Activated naive CD4-positive, alpha-beta T cell treated with anti-CD3 and anti-CD28 coated beads, Interleukin-2, amount 50 U/mL, for 24 hours (primary cell): ENCODE measurements around the gene MYH10.

Experiments
- H3K27ac Mint-ChIP-seq: one replicate; pipeline ENCODE4 v1.8.0; 2021; ENCODE audit warnings: mild to moderate bottlenecking, mixed read lengths
- H3K27me3 Mint-ChIP-seq: one replicate; pipeline ENCODE4 v1.8.0; 2021; ENCODE audit warnings: mixed read lengths
- H3K36me3 Mint-ChIP-seq: one replicate; pipeline ENCODE4 v1.8.0; 2021; ENCODE audit warnings: mixed read lengths
- H3K4me1 Mint-ChIP-seq: one replicate; pipeline ENCODE4 v1.8.0; 2021; ENCODE audit warnings: mixed read lengths
- H3K4me3 Mint-ChIP-seq: one replicate; pipeline ENCODE4 v1.8.0; 2021; ENCODE audit warnings: mild to moderate bottlenecking, mixed read lengths
- H3K9me3 Mint-ChIP-seq: one replicate; pipeline ENCODE4 v1.8.0; 2021; ENCODE audit warnings: mixed read lengths

Gene MYH10

GRCh38 chr17:8487130-8487645 is 143.3 kb downstream of the MYH10 start:
- H3K36me3 Mint-ChIP-seq, result peaks cover 33% of the 10 kb centered on the region
- H3K27me3 Mint-ChIP-seq, result no peaks in the 10 kb centered on the region
- no peaks in the 10 kb centered on the region for H3K4me1 Mint-ChIP-seq
- peaks cover 5% of the 10 kb centered on the region for H3K9me3 Mint-ChIP-seq
- no peak overlapping the region for H3K27ac Mint-ChIP-seq
- no peak overlapping the region for H3K4me3 Mint-ChIP-seq

GRCh38 chr17:8485491-8485890 is 145.0 kb downstream of the MYH10 start:
- Mint-ChIP-seq H3K4me1 (no peaks in the 10 kb centered on the region), H3K4me3 (no peak overlapping the region), H3K9me3 (peaks cover 5% of the 10 kb centered on the region), H3K27me3 (no peaks in the 10 kb centered on the region), H3K27ac (no peak overlapping the region), H3K36me3 (peaks cover 39% of the 10 kb centered on the region)

DNA sequence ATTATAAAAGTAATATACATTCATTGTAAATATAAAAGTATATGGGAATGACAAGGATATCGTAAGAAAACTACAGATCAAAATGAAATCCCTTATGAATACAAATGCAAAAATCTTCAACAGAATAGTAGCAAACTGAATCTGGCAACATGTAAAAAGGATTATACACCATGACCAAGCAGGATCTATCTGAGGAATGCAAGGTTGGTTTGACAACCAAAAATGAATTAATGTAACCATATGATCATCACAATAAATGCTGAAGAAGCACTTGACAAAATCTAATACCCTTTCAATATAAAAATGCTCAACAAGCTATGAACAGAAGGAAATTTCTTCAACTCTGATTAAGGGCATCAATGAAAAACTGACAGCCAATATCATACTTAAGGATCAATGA is 146.1 kb downstream of the MYH10 start:
- Mint-ChIP-seq H3K27me3 (no peaks in the 10 kb centered on the region), H3K4me1 (no peaks in the 10 kb centered on the region), H3K36me3 (peaks cover 39% of the 10 kb centered on the region), H3K9me3 (peaks cover 5% of the 10 kb centered on the region), H3K4me3 (no peak overlapping the region), H3K27ac (no peak overlapping the region)

GRCh38 chr17:8482546-8482945 is 148.0 kb downstream of the MYH10 start:
- no peaks in the 10 kb centered on the region for H3K4me1 Mint-ChIP-seq
- H3K9me3 Mint-ChIP-seq, result peaks cover 5% of the 10 kb centered on the region
- H3K27me3 Mint-ChIP-seq, result no peaks in the 10 kb centered on the region
- peaks cover 39% of the 10 kb centered on the region for H3K36me3 Mint-ChIP-seq
- H3K27ac Mint-ChIP-seq, result no peak overlapping the region
- H3K4me3 Mint-ChIP-seq, result no peak overlapping the region

- no peaks in the 10 kb centered on the region for H3K27me3 Mint-ChIP-seq
- H3K36me3 Mint-ChIP-seq, result peaks cover 36% of the 10 kb centered on the region
- peaks cover 5% of the 10 kb centered on the region for H3K9me3 Mint-ChIP-seq
- H3K4me1 Mint-ChIP-seq, result no peaks in the 10 kb centered on the region
- no peak overlapping the region for H3K27ac Mint-ChIP-seq
- H3K4me3 Mint-ChIP-seq, result no peak overlapping the region
Measured at GRCh38 chr17:8481703-8482102, 148.8 kb downstream of the MYH10 start.

GRCh38 chr17:8481089-8481488 is 149.4 kb downstream of the MYH10 start:
- Mint-ChIP-seq H3K9me3 (peaks cover 5% of the 10 kb centered on the region), H3K4me1 (no peaks in the 10 kb centered on the region), H3K4me3 (no peak overlapping the region), H3K36me3 (peaks cover 36% of the 10 kb centered on the region), H3K27ac (no peak overlapping the region), H3K27me3 (no peaks in the 10 kb centered on the region)

GRCh38 chr17:8480011-8480976 is 150.2 kb downstream of the MYH10 start:
- H3K27ac Mint-ChIP-seq, result no peak overlapping the region

DNA sequence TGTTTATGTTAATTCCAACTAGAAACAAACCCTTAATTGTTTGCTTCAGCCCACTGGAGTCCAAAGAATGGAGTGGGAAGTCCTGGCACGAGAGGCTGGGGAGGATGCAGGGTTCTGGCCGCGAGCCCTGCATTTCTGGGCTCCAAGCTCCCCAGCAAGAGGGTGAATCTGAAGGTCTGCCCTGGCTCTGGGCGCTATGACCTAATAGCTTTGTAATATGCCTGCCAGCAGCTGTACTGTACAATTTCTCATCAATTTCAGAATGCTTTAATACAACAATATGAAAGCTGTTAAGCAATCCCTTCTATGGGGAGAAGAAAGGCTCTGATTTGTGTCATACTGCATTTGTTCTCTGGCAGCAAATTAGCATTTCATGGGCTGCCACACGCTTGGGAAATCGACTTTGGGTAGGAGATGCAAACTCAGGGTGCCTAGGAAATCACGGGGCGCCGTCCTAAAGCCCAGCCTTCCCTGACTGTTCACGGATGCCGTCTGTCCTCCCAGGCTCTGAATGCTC is 151.0 kb downstream of the MYH10 start:
- Mint-ChIP-seq H3K27ac (no peak overlapping the region), H3K27me3 (no peaks in the 10 kb centered on the region), H3K9me3 (peaks cover 5% of the 10 kb centered on the region), H3K4me3 (no peak overlapping the region), H3K4me1 (no peaks in the 10 kb centered on the region), H3K36me3 (peaks cover 32% of the 10 kb centered on the region)

More at GRCh38 chr17:8480011-8480976, 150.2 kb downstream of the MYH10 start:
- Mint-ChIP-seq H3K4me1 (no peaks in the 10 kb centered on the region), H3K36me3 (peaks cover 33% of the 10 kb centered on the region), H3K4me3 (no peak overlapping the region), H3K9me3 (peaks cover 5% of the 10 kb centered on the region), H3K27me3 (no peaks in the 10 kb centered on the region)

DNA sequence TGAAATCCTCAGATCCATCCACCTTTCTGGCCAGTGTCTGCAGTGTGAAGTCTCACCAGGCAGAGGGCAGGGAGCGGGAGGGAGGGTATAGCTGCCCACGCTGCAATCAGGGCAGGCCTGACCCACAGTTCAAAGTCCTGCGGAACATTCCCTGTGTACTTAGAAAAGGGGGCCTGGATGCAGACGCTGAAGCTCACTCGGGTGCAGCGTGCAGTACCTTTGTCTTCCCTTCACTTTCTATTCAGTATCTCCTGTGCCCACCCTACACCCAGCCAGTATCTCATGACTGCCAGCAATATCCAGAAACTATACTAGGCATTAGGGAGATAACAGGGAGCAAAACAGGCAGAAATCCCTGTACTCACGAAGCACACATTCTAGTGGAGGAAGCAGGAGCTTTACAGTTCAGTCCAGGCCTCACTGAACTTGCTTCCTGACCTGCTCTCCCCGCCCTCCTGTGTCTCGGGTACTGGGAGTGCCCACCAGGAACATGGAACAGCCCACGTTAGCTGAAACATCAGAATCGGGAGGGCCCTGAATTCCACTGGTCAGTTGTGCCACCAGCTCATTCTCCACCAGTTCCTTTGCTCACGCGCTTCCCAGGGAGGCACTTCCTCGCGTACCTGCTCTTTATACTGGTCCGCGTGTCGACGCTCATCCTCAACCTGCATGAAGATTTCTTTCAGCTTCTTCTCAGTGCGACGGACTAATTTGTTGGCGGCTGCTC is 152.6 kb downstream of the MYH10 start:
- Mint-ChIP-seq H3K27me3 (no peaks in the 10 kb centered on the region), H3K27ac (no peak overlapping the region), H3K9me3 (peaks cover under 1% of the 10 kb centered on the region), H3K36me3 (peaks cover 23% of the 10 kb centered on the region), H3K4me3 (no peak overlapping the region), H3K4me1 (no peaks in the 10 kb centered on the region)

DNA sequence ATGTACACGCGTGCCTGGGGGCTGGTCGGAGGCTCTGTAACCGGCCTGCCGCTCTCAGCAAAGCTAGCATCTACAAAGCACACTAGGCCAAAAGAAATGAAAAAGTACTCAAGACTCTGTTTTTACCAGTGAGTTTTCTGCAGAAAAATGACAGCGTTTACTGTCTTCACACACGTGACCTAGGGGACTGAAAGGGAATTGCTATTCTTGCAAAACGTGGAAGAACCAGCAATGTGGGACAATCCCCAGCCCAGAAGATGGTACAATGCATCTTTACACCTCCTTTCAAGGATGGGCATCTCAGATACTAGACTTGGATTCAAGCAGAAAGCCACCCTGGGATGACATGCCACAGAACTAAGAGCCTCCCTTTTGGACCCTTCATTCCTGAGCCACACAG is 153.4 kb downstream of the MYH10 start:
- H3K4me3 Mint-ChIP-seq, result no peak overlapping the region
- no peaks in the 10 kb centered on the region for H3K4me1 Mint-ChIP-seq
- H3K27me3 Mint-ChIP-seq, result no peaks in the 10 kb centered on the region
- H3K36me3 Mint-ChIP-seq, result peaks cover 20% of the 10 kb centered on the region
- H3K27ac Mint-ChIP-seq, result no peak overlapping the region
- H3K9me3 Mint-ChIP-seq, result no peaks in the 10 kb centered on the region

DNA sequence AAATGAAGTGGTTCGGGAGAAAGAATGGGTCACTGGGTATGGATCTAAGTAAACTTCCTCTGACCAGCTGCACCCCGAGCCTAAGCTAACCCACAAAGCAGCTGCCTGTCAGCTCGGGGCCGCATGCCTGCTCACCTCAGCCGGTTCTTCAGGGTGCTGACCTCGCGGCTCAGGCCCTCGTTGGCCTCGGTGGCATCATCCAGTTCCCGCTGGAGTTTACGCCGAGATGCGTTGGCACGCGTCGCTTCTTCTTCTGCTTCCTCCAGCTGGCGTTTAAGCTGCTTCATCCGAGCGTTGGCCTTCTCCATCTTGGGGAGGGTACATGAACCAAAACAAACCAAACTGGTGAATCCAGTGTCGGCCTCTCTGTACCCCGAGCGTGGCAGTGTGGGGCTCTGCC is 153.8 kb downstream of the MYH10 start:
- no peak overlapping the region for H3K4me3 Mint-ChIP-seq
- H3K36me3 Mint-ChIP-seq, result peaks cover 20% of the 10 kb centered on the region
- H3K27ac Mint-ChIP-seq, result no peak overlapping the region
- H3K4me1 Mint-ChIP-seq, result no peaks in the 10 kb centered on the region
- H3K27me3 Mint-ChIP-seq, result no peaks in the 10 kb centered on the region
- no peaks in the 10 kb centered on the region for H3K9me3 Mint-ChIP-seq

DNA sequence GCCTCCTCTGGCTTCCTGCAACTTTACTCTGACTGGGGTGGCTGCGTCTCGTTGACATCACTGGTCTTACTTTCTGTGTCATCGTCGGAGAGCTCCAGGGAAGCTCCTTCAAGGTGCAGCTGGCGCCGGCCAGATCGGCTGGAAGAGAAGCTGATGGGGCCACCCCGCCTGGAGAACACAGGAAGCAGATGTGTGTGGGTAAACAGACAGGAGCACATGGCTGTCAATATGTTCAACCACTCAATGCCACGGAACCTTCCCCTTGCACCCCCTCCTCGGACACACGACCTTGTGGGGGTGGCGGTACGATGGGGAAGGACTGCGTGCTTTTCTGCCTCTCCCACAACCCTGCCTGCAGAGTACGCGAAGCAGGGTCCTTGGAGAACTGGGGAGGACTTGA is 154.7 kb downstream of the MYH10 start:
- H3K36me3 Mint-ChIP-seq, result peaks cover 18% of the 10 kb centered on the region
- no peaks in the 10 kb centered on the region for H3K9me3 Mint-ChIP-seq
- no peaks in the 10 kb centered on the region for H3K4me1 Mint-ChIP-seq
- no peak overlapping the region for H3K27ac Mint-ChIP-seq
- H3K4me3 Mint-ChIP-seq, result no peak overlapping the region
- no peaks in the 10 kb centered on the region for H3K27me3 Mint-ChIP-seq

GRCh38 chr17:8475227-8475626 is 155.3 kb downstream of the MYH10 start:
- Mint-ChIP-seq H3K27ac (no peak overlapping the region), H3K4me3 (no peak overlapping the region), H3K36me3 (peaks cover 15% of the 10 kb centered on the region), H3K9me3 (no peaks in the 10 kb centered on the region), H3K27me3 (no peaks in the 10 kb centered on the region), H3K4me1 (no peaks in the 10 kb centered on the region)

GRCh38 chr17:8474826-8475225 is 155.7 kb downstream of the MYH10 start:
- Mint-ChIP-seq H3K27me3 (no peaks in the 10 kb centered on the region), H3K4me1 (no peaks in the 10 kb centered on the region), H3K36me3 (peaks cover 15% of the 10 kb centered on the region), H3K9me3 (no peaks in the 10 kb centered on the region), H3K27ac (no peak overlapping the region), H3K4me3 (no peak overlapping the region)

- Mint-ChIP-seq H3K9me3 (no peaks in the 10 kb centered on the region), H3K4me3 (no peak overlapping the region), H3K4me1 (no peaks in the 10 kb centered on the region), H3K27ac (no peak overlapping the region), H3K27me3 (no peaks in the 10 kb centered on the region), H3K36me3 (peaks cover 15% of the 10 kb centered on the region)
Measured at GRCh38 chr17:8473451-8474192, 156.9 kb downstream of the MYH10 start.
